Neural crest cell (in vitro differentiated cells): ENCODE measurements around the gene TUT1. TPM values are rescaled to one million over a fixed set of nuclear protein-coding genes. Genes with fewer than 3 reads are reported as not detected.
"Not testable (repeated sequence)": the region's sequence is repeated elsewhere in the genome, so short reads cannot be mapped to it uniquely, and the experiment has no call there.

Experiments used
- DNase-seq: peaks from one replicate; pipeline ENCODE4 v3.0.0; 2021; ENCODE audit warnings: low read depth, mixed read lengths, low spot score
- H3K27ac Mint-ChIP-seq: one replicate; pipeline ENCODE4 v1.8.0; 2021; ENCODE audit warnings: mild to moderate bottlenecking, mixed read lengths; ENCODE audit not compliant: unreplicated experiment
- H3K27me3 Mint-ChIP-seq: 2 replicates; pipeline ENCODE4 v1.8.0; 2021; ENCODE audit warnings: low read depth, mild to moderate bottlenecking, mixed read lengths
- H3K36me3 Mint-ChIP-seq: 2 replicates; pipeline ENCODE4 v1.8.0; 2021; ENCODE audit warnings: low read depth, mild to moderate bottlenecking, mixed read lengths
- H3K4me1 Mint-ChIP-seq: 2 replicates; pipeline ENCODE4 v1.8.0; 2021; ENCODE audit warnings: mixed read lengths
- H3K4me3 Mint-ChIP-seq: one replicate; pipeline ENCODE4 v1.8.0; 2021; ENCODE audit warnings: mild to moderate bottlenecking, mixed read lengths
- H3K9me3 Mint-ChIP-seq: 2 replicates; pipeline ENCODE4 v1.8.0; 2021; ENCODE audit warnings: mixed read lengths
- CTCF ChIP-seq: fragments of 200-600 bp; sonication (generic); conservative IDR thresholded peaks from 2 replicates; pipeline ENCODE4 v1.5.0; 2021; ENCODE audit warnings: antibody characterized with exemption, mild to moderate bottlenecking
- total RNA-seq: library from RNA; stranded (reverse); gene quantifications from 2 replicates; pipeline ENCODE4 v1.2.1, GENCODE V29; 2021

Gene TUT1
- total RNA-seq, 1 donor from 2014 or later = 20.7 TPM

- Mint-ChIP-seq H3K9me3 (no peaks in the 10 kb centered on the region), H3K4me3 (peak overlapping the region; percentile 100), H3K36me3 (peaks cover 19% of the 10 kb centered on the region), H3K27me3 (peaks cover 2% of the 10 kb centered on the region), H3K27ac (peak overlapping the region; percentile 99), H3K4me1 (peaks cover 26% of the 10 kb centered on the region)
- no peak for DNase-seq
- no peak for TF ChIP-seq CTCF
Observed at GRCh38 chr11:62621027-62621566, 29.8 kb upstream of the TUT1 start.

DNA sequence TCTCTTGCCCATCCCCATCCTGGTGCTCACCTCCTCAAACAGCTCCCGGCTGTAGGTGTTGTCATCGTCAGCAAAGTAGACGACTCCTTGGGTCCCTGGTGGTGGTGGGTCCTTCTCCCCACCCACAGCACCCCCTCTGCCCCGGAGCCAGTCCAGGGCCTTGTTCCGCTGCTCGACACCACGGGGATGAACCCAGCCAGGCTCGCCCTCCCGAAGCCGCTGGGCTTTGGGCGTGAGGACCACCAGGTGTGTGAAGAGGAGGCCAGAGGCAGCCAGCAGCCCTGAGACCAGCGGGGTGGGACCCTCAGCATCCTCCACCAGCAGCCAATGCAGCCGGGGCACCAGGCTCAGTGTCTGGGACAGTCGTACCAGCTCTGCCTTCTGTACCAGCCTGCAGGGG, 25.6 kb upstream of the TUT1 start:
- not testable (repeated sequence) for H3K27ac Mint-ChIP-seq, H3K9me3 Mint-ChIP-seq, H3K27me3 Mint-ChIP-seq, H3K4me3 Mint-ChIP-seq, DNase-seq, H3K36me3 Mint-ChIP-seq
- peaks cover 27% of the 10 kb centered on the region for H3K4me1 Mint-ChIP-seq

- Mint-ChIP-seq H3K27ac (no peak overlapping the region), H3K36me3 (peaks cover 6% of the 10 kb centered on the region), H3K9me3 (no peaks in the 10 kb centered on the region), H3K4me3 (no peak overlapping the region), H3K4me1 (peaks cover 25% of the 10 kb centered on the region), H3K27me3 (no peaks in the 10 kb centered on the region)
- DNase-seq = no peak
- TF ChIP-seq CTCF = no peak
Observed at GRCh38 chr11:62615521-62615920, 24.2 kb upstream of the TUT1 start.

- Mint-ChIP-seq H3K4me3 (peak overlapping the region; percentile 84), H3K36me3 (peaks cover 3% of the 10 kb centered on the region), H3K9me3 (no peaks in the 10 kb centered on the region), H3K4me1 (peaks cover 24% of the 10 kb centered on the region), H3K27ac (no peak overlapping the region), H3K27me3 (no peaks in the 10 kb centered on the region)
- no peak for DNase-seq
- no peak for TF ChIP-seq CTCF
Observed at GRCh38 chr11:62614275-62614674, 23.0 kb upstream of the TUT1 start.

GRCh38 chr11:62613291-62613778, 22.0 kb upstream of the TUT1 start:
- DNase-seq = no peak
- no peak overlapping the region for H3K27ac Mint-ChIP-seq
- H3K36me3 Mint-ChIP-seq = no peaks in the 10 kb centered on the region
- peak overlapping the region; percentile 84 for H3K4me3 Mint-ChIP-seq
- no peak for TF ChIP-seq CTCF
- H3K9me3 Mint-ChIP-seq = no peaks in the 10 kb centered on the region
- H3K27me3 Mint-ChIP-seq = no peaks in the 10 kb centered on the region
- H3K4me1 Mint-ChIP-seq = peaks cover 22% of the 10 kb centered on the region

- peaks cover 27% of the 10 kb centered on the region for H3K4me1 Mint-ChIP-seq
- no peaks in the 10 kb centered on the region for H3K36me3 Mint-ChIP-seq
- H3K4me3 Mint-ChIP-seq = peak within 1 kb of the TSS; percentile 93
- DNase-seq = peak; percentile 83
- H3K9me3 Mint-ChIP-seq = no peaks in the 10 kb centered on the region
- no peaks in the 10 kb centered on the region for H3K27me3 Mint-ChIP-seq
- peak within 1 kb of the TSS; percentile 90 for H3K27ac Mint-ChIP-seq
- TF ChIP-seq CTCF = peak; percentile 93
Observed at GRCh38 chr11:62612366-62613290, 21.3 kb upstream of the TUT1 start, which contains the start of the genes EML3 and ROM1. Gene EML3 (minus strand): TSS chr11:62612775. CDS start chr11:62612457, 318 bp downstream. Gene ROM1 (plus strand): TSS chr11:62613257. CDS start chr11:62613282, 25 bp downstream.
